HG03039 (cell line): Measurements from ENCODE around the gene C2orf68.
"Not testable (repeated sequence)": the region's sequence is repeated elsewhere in the genome, so short reads cannot be mapped to it uniquely, and the experiment has no call there.

Source experiments
- ATAC-seq: cut with Tn5 transposase; IDR thresholded peaks from one replicate; pipeline ENCODE4 v1.9.1; 2021; ENCODE audit warnings: mild to moderate bottlenecking, moderate library complexity; ENCODE audit not compliant: unreplicated experiment

C2orf68 gene

GRCh38 chr2:85599468-85600234, 12.2 kb downstream of the C2orf68 start:
- ATAC-seq, result no peak

DNA sequence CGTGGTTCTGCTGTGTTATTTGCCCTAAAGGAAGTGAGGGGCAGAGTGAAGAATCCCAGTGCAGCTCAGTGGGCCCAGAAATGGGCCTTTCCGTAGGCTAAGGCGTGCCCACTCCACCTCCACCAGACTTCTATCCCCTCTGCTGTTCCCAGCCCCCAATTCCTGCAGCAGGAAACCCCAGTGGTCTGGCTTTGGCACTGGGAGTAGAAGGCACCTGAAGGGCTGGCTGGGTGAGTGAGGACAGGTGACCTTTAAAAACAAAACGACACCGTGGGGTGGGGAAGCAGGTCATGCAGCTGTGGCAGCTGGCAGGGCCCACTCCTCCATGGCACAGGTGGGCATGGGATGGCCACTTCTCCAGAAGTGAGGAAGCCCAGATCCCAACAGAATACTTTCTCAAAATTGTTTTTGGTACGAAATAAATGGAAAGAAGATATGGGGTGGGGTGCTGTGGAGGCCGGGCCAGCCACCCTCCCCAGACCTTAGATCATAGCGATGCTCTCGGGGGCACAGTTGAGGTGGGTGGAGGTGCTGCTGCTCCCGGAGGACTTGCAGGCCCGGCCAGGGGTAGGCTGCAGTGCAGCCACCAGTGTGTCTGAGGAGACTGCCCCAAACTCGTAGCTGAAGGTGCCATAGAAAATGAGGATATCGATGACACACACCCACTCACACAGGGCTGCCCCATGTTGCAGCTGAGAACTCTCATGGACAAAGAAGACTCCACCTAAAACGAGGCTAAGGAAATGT, 13.1 kb downstream of the C2orf68 start:
- ATAC-seq, result no peak

- ATAC-seq, result no peak
These were observed 14.6 kb downstream of the C2orf68 start for GRCh38 chr2:85597241-85597640.

GRCh38 chr2:85596486-85597143, 15.3 kb downstream of the C2orf68 start:
- no peak for ATAC-seq

GRCh38 chr2:85596026-85596333, 15.9 kb downstream of the C2orf68 start:
- ATAC-seq, result peak; percentile 7

DNA sequence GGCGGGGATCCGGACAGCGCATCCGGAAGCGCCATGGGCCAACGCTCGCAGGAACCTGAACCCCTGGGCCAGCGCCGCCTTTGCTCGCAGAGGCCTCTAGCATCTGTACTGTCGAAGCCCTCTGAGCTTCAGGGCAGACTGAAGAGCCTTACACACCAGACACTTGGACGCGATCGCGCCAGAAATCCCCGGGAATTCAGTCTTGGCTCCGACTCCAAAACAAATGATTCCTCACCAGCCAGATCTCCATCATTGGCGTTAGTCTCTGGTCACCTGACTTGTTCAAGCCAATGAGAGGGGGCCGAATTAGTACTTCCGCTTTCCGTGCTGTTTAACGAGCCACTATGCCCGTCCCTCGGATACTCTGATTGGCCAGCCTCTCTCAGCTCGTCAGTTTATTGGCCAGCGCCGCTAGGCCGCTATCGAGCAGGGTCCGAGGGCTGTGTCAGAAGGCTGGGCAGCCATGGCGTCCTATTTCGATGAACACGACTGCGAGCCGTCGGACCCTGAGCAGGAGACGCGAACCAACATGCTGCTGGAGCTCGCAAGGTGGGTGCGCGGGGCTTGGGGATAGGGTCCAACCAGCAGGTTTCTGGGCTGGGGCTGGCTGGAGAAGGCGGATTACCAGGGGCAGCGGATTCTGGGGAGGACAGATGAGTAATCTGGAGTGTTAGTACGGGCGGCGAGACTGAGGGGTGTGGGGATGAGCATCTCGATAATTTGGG, 16.4 kb downstream of the C2orf68 start, which contains the start of gene RNF181:
Gene RNF181 (plus strand): TSS at position 445 of the 725 bp plus-strand sequence. CDS start 19 bp downstream, at position 464.
- ATAC-seq, result peak; percentile 97

GRCh38 chr2:85594715-85595300, 17.1 kb downstream of the C2orf68 start:
- ATAC-seq, result no peak

GRCh38 chr2:85593023-85593422, 18.8 kb downstream of the C2orf68 start:
- ATAC-seq, result no peak

- ATAC-seq, result not testable (repeated sequence)
These were observed 19.6 kb downstream of the C2orf68 start for GRCh38 chr2:85592299-85592698.

GRCh38 chr2:85591563-85591962, 20.3 kb downstream of the C2orf68 start:
- no peak for ATAC-seq

DNA sequence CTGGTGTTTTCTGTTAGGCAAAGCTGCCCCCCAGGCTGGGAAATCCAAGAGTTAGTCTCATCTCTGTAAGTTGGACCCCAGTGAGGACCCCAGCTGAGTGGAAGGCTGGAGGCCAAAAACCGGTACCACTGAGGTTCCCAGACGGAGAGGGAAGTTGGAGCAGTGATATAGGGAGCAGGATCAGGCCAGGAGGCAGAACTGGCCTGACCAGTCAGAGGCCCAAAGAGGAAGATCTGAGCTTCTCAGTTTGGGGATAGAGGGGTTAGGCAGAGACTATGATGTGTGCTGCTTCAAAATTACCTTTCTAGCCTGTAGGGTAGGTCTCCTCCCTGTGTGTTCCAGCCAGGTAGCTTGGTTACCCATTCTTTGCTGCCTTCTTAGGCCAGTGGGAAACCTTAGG, 20.9 kb downstream of the C2orf68 start:
- ATAC-seq, result no peak

GRCh38 chr2:85589982-85590791, 21.7 kb downstream of the C2orf68 start:
- no peak for ATAC-seq

DNA sequence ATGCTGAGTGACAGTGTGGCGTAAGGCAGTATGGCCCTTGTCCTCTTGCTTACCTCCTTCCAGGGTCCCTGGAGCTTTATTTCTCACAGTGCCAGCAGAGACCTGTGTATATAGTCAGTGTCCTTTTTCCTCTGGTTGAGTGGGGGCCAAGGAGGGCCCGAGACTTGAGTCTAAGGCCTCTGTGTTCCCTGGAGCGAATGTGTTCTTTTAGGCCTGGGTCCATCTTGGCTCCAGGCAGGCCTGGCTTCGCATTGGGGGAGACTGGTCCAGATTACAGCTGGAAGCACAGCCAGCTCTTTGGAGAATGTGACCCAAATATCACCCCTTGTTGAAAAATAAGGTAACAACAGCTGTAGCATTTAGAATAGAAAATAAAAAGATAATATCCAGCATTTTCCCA, 22.7 kb downstream of the C2orf68 start:
- no peak for ATAC-seq

GRCh38 chr2:85588645-85589044, 23.2 kb downstream of the C2orf68 start:
- no peak for ATAC-seq

DNA sequence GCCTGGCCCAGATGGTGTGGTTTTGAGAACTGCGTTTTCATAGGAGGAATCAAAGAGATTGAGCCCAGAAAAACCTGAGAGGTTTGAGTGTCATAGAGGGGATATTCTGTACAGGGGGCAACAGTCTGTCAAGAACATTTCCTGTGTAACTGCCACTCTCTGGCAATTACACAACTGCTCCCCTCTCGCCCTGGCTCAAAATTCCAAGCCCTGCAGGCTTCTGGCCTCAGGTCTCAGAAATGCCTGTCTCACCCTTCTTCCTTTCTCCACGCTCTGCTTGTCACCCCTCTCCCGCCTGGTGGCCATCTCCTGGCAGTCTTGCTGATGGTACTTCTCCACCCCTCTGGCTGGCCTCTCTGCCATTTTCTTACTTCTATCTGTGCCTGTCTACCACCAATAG, 23.6 kb downstream of the C2orf68 start:
- no peak for ATAC-seq

DNA sequence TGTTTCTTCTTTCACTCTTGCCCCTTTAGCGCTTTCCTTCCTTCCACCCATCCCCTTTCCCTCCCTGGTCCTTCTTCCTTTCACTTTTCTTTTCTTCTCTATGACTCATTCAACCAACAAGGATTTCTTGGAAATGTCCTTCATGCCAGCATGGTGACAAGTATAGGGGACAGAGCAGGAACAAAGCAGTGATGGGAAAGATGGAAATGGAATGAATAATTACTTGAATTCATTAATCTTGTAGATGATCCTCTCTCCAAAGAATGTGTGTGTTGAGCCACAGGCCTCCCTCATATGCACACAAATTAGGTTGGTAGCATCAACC, 26.1 kb downstream of the C2orf68 start:
- no peak for ATAC-seq

DNA sequence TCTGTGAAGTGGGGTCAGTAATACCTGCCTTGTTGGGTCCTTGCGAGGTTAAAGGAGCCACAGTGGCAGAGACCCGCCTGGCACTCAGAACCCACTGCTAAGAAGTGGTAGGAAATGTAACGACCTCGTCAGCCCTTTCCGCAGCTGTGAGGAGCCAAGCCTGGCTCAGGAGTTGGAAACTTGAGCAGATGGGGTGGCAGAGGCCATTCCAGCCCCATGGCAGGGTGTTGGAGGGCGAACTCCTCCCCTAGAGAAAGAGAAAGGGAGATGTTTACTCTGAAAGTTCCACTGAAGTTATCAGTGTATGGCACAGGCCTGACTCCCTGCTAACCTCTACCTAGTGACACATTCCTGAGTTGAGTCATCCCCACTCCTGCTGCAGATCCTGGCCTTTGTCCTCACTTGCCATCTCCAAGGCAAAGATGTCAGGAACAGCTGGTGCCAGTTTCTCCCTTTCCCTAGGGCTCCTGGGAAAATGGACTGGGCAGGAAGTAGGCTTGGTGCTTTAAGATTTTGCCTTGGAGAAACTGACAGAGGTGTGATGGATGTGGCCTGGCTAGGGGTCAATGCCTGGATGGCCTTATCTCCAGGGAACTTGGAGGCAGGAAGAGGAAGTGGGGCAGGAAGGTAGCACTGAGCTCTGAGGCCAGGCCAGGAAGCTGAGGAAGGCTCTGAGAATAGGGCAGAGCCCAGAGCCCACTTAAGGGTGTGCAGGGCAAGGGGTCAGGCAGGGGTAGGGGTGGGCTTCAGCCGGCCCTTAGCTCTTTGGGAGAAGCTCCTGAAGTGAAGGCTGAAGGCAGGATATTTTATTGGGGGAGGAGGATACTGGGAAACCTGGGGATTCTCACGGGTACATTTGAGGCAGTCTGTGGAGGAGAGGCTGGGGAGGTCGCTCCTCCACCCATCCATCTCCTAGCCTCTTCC, 26.7 kb downstream of the C2orf68 start:
- ATAC-seq, result no peak

- ATAC-seq, result no peak
These were observed 27.5 kb downstream of the C2orf68 start, which contains the start of gene VAMP5 for GRCh38 chr2:85584354-85584856. Gene VAMP5, plus strand, starts transcription at chr2:85584431. Its CDS starts 60 bp downstream, at chr2:85584491.
